Endothelial cell of umbilical vein (primary cell): ENCODE results near the gene ITGA11. TPM values are rescaled to one million over a fixed set of nuclear protein-coding genes. Genes with fewer than 3 reads are reported as not detected.

ENCODE experiments used
- BruUV-seq: library from RNA; stranded (reverse); fragments of 400-500 nt; replicated peaks from 2 replicates; lab custom pipeline; 2021; lab: Mats Ljungman, UMichigan
- CTCF ChIA-PET: fragments of 300-600, 350-600 bp; sonication (Branson Sonifier 250); formaldehyde crosslinking; loops from one replicate; lab custom pipeline; 2021; ENCODE audit warnings: antibody characterized with exemption, inconsistent platforms; lab: Charles Lee
- POLR2A ChIA-PET: fragments of 300-600, 350-600 bp; sonication (Branson Sonifier 250); formaldehyde crosslinking; loops from one replicate; lab custom pipeline; 2021; ENCODE audit warnings: antibody characterized with exemption, inconsistent platforms; lab: Charles Lee
- DNase-seq: peaks from one replicate; pipeline ENCODE4 v3.0.0-alpha.2; 2011; ENCODE audit warnings: low read depth, low spot score
- FAIRE-seq: peaks from 2 replicates; lab custom pipeline; 2011; peaks lifted over from hg19 to GRCh38; lab: Jason Lieb, UNC
- H2AFZ ChIP-seq: 2 replicates; pipeline ENCODE4 v1.6.0; 2012; ENCODE audit warnings: low read depth, low read length, control low read depth, inconsistent platforms
- H3K27ac ChIP-seq: 2 replicates; pipeline ENCODE4 v1.5.1; 2011; ENCODE audit warnings: low read depth, mild to moderate bottlenecking, control low read depth, low read length, moderate library complexity; ENCODE audit not compliant: insufficient read depth
- H3K27me3 ChIP-seq, 2 experiments: 2 replicates each; pipeline versions ENCODE4 v1.6.0 to v1.6.1; 2011; ENCODE audit warnings: low read length in 2 of 2, mixed read lengths in 1 of 2; ENCODE audit not compliant: control insufficient read depth in 2 of 2, insufficient read depth in 2 of 2
- H3K36me3 ChIP-seq, 2 experiments: 2 replicates in 1 of 2; 3 replicates in 1 of 2; pipeline ENCODE4 v1.5.1; 2011; ENCODE audit warnings: low read length in 2 of 2, mild to moderate bottlenecking in 1 of 2, moderate library complexity in 1 of 2; ENCODE audit not compliant: control insufficient read depth in 2 of 2, insufficient read depth in 2 of 2; ENCODE audit errors: extremely low read depth in 1 of 2
- H3K4me1 ChIP-seq: 3 replicates; pipeline ENCODE4 v1.5.1; 2011; ENCODE audit warnings: mild to moderate bottlenecking, low read length; ENCODE audit not compliant: control insufficient read depth, insufficient read depth; ENCODE audit errors: extremely low read depth
- H3K4me2 ChIP-seq: 2 replicates; pipeline ENCODE4 v1.6.1; 2011; ENCODE audit warnings: low read length, control low read depth, mixed read lengths; ENCODE audit not compliant: insufficient read depth
- H3K4me3 ChIP-seq, 3 experiments: fragments of 200-600 bp in 1 of 3; sonication (generic), shearing (Covaris generic) in 1 of 3; replicated peaks in 1 of 3; 2 replicates each; pipeline ENCODE4 v1.5.1; 2011 to 2016; ENCODE audit warnings: control low read depth in 3 of 3, low read length in 3 of 3, mild to moderate bottlenecking in 2 of 3, inconsistent platforms in 1 of 3, low read depth in 1 of 3, moderate library complexity in 1 of 3; ENCODE audit not compliant: insufficient read depth in 1 of 3
- H3K79me2 ChIP-seq: 2 replicates; pipeline ENCODE4 v1.6.0; 2012; ENCODE audit warnings: low read length, inconsistent platforms; ENCODE audit not compliant: control insufficient read depth, insufficient read depth
- H3K9ac ChIP-seq: replicated peaks from 2 replicates; pipeline ENCODE3; 2011; ENCODE audit warnings: low read length, control low read depth; ENCODE audit not compliant: insufficient read depth; ENCODE audit errors: extremely low read depth
- H3K9me1 ChIP-seq: replicated peaks from 3 replicates; pipeline ENCODE4 v1.6.0; 2011; ENCODE audit warnings: mild to moderate bottlenecking, low read length; ENCODE audit not compliant: control insufficient read depth, insufficient read depth; ENCODE audit errors: extremely low read depth
- H3K9me3 ChIP-seq: replicated peaks from 2 replicates; pipeline ENCODE4 v1.5.1; 2012; ENCODE audit warnings: low read length, inconsistent platforms; ENCODE audit not compliant: control insufficient read depth, insufficient read depth
- H4K20me1 ChIP-seq: replicated peaks from 2 replicates; pipeline ENCODE3; 2011; ENCODE audit warnings: mild to moderate bottlenecking, low read length; ENCODE audit not compliant: control insufficient read depth, insufficient read depth; ENCODE audit errors: extremely low read depth
- CTCF ChIP-seq, 2 donors: IDR thresholded peaks; 1 replicate in 1 of 2; 2 replicates in 1 of 2; pipeline ENCODE4 v1.5.1; 2011; ENCODE audit warnings: low read length in 2 of 2, mild to moderate bottlenecking in 2 of 2, moderate library complexity in 2 of 2, control low read depth in 1 of 2, inconsistent platforms in 1 of 2, low read depth in 1 of 2; ENCODE audit not compliant: insufficient read depth in 1 of 2; ENCODE audit errors: extremely low read depth in 1 of 2
- EZH2 ChIP-seq: IDR thresholded peaks from 2 replicates; pipeline ENCODE4 v1.6.1; 2012; ENCODE audit warnings: borderline replicate concordance, low read depth, mild to moderate bottlenecking, moderate library complexity, low read length, inconsistent platforms; ENCODE audit not compliant: severe bottlenecking
- GATA2 ChIP-seq: IDR thresholded peaks from 2 replicates; pipeline ENCODE4 v1.7.0; 2011; ENCODE audit warnings: low read depth, mild to moderate bottlenecking, moderate library complexity, mixed read lengths, low read length; ENCODE audit not compliant: insufficient read length, insufficient read depth
- JUN ChIP-seq: IDR thresholded peaks from 2 replicates; pipeline ENCODE4 v1.6.1; 2011; ENCODE audit warnings: borderline replicate concordance, low read depth; ENCODE audit not compliant: insufficient read length, insufficient read depth
- MAX ChIP-seq: IDR thresholded peaks from 2 replicates; pipeline ENCODE4 v1.6.1; 2011; ENCODE audit not compliant: insufficient read depth, insufficient read length
- MYC ChIP-seq: IDR thresholded peaks from one replicate; pipeline ENCODE4 v1.6.1; 2011; ENCODE audit warnings: mild to moderate bottlenecking, low read depth, low read length
- POLR2A ChIP-seq: IDR thresholded peaks from 2 replicates; pipeline ENCODE4 v1.6.1; 2012; ENCODE audit warnings: low read depth, mild to moderate bottlenecking, control low read depth, low read length
- POLR2AphosphoS5 ChIP-seq: IDR thresholded peaks from 2 replicates; pipeline ENCODE4 v1.6.1; 2012; ENCODE audit warnings: low read depth, mild to moderate bottlenecking, control low read depth, low read length, moderate library complexity; ENCODE audit not compliant: insufficient read depth
- dilution Hi-C: fragments of 300-500 bp; cut with MboI; formaldehyde crosslinking; loops from one replicate; pipeline ENCODE4 v1.15.0; 2019; ENCODE audit warnings: low sequenced_read_pairs; ENCODE audit not compliant: extremely low pct_ligation_motif_present
- intact Hi-C: fragments of 100-400 bp; cut with micrococcal nuclease; formaldehyde crosslinking; loops from one replicate; pipeline ENCODE4 v1.10.0; 2022
- polyA plus RNA-seq, 4 experiments: library from polyadenylated mRNA; depleted of rRNA in 3 of 4; stranded (reverse) in 3 of 4; unstranded in 1 of 4; fragments of >200 nt; gene quantifications; 2 replicates each; pipeline versions ENCODE4 v1.2.1 to v1.2.3, GENCODE V29; 2011 to 2012; ENCODE audit warnings: missing spikeins in 1 of 4
- total RNA-seq: library from RNA; stranded (reverse); gene quantifications from 2 replicates; pipeline ENCODE4 v1.2.3, GENCODE V29; 2021

The ITGA11 gene
- total and polyA plus RNA-seq, 2 donors (not counting 3 experiments of a cell fraction or from before 2014, with no cell fraction given) = 0.18 to 1.0 TPM

- H3K27me3 ChIP-seq = peaks cover 0 to 1% of the 10 kb centered on the region in 2 experiments
- FAIRE-seq (no peak), DNase-seq (no peak)
- H3K4me3 ChIP-seq = no peak overlapping the region
- CTCF ChIA-PET = no interaction called here
- no peak overlapping the region for H3K4me2 ChIP-seq
- H3K36me3 ChIP-seq = no peaks in the 10 kb centered on the region
- intact Hi-C loops = no loop called here
- H3K27ac ChIP-seq = no peak overlapping the region
- H4K20me1 ChIP-seq = no peaks in the 10 kb centered on the region
- no peaks in the 10 kb centered on the region for H3K4me1 ChIP-seq
- POLR2A ChIA-PET = no interaction called here
- BruUV-seq = no TSS peak
- no peaks in the 10 kb centered on the region for H3K79me2 ChIP-seq
- H2AFZ ChIP-seq = no peak overlapping the region
- H3K9me3 ChIP-seq = no peaks in the 10 kb centered on the region
- no peaks in the 10 kb centered on the region for H3K9me1 ChIP-seq
- no peak overlapping the region for H3K9ac ChIP-seq
- TF ChIP-seq GATA2 (no peak), POLR2A (no peak), EZH2 (no peak), MYC (no peak)
- dilution Hi-C loops = no loop called here
Observed at GRCh38 chr15:68414591-68414990, 17.4 kb downstream of the ITGA11 start.

- BruUV-seq = no TSS peak
- DNase-seq (no peak), FAIRE-seq (no peak)
- H4K20me1 ChIP-seq = no peaks in the 10 kb centered on the region
- POLR2A ChIA-PET = no interaction called here
- H3K4me2 ChIP-seq = no peak overlapping the region
- H3K36me3 ChIP-seq = no peaks in the 10 kb centered on the region
- H3K27ac ChIP-seq = no peak overlapping the region
- H3K9ac ChIP-seq = no peak overlapping the region
- no peak for TF ChIP-seq GATA2
- TF ChIP-seq EZH2 = no peak
- no peak for TF ChIP-seq POLR2AphosphoS5
- TF ChIP-seq MAX = no peak
- TF ChIP-seq JUN = no peak
- TF ChIP-seq MYC = no peak
- TF ChIP-seq CTCF (IDR thresholded peaks at IDR 0.05; ENCODE audit: extremely low read depth in 1 of 2, insufficient read depth in 1 of 2, low read depth in 1 of 2, low read length in 2 of 2) = no peak
- no peak overlapping the region for H2AFZ ChIP-seq
- CTCF ChIA-PET = interaction anchor here (1.9 kb wide), 1 partner anchor 15 kb away, joined by 5 read pairs; no protein-coding TSS in a partner anchor
- no peaks in the 10 kb centered on the region for H3K79me2 ChIP-seq
- dilution Hi-C loops (no loop called here), intact Hi-C loops (no loop called here)
- H3K27me3 ChIP-seq = peaks cover 0 to 1% of the 10 kb centered on the region in 2 experiments
- H3K4me3 ChIP-seq = no peak overlapping the region
- H3K9me1 ChIP-seq = no peaks in the 10 kb centered on the region
- no peaks in the 10 kb centered on the region for H3K9me3 ChIP-seq
- H3K4me1 ChIP-seq = no peaks in the 10 kb centered on the region
Observed at GRCh38 chr15:68414206-68414555, 17.8 kb downstream of the ITGA11 start.
